Neural cell (in vitro differentiated cells): ENCODE measurements around the gene PPP2R5A. TPM values are rescaled to one million over a fixed set of nuclear protein-coding genes. Genes with fewer than 3 reads are reported as not detected.

ENCODE experiments used
- H2AFZ ChIP-seq: fragments of 200-600, 300-800 bp; sonication (generic), shearing (Covaris generic); 2 replicates; pipeline ENCODE4 v1.6.0; 2014; ENCODE audit warnings: low read depth, mild to moderate bottlenecking, antibody characterized with exemption, low read length, moderate library complexity
- H3F3A ChIP-seq: fragments of 200-600 bp; shearing (Covaris generic); 2 replicates; pipeline ENCODE4 v1.6.1; 2016; ENCODE audit warnings: mild to moderate bottlenecking, moderate library complexity, mixed read lengths, antibody characterized with exemption, low read length; ENCODE audit not compliant: insufficient read depth, poor library complexity, severe bottlenecking
- H3K27ac ChIP-seq: fragments of 200-600, 300-800 bp; sonication (generic), shearing (Covaris generic); 2 replicates; pipeline ENCODE4 v1.5.1; 2014; ENCODE audit warnings: mild to moderate bottlenecking, low read length, moderate library complexity
- H3K27me3 ChIP-seq: fragments of 300-800, 200-600 bp; sonication (generic), shearing (Covaris generic); 2 replicates; pipeline ENCODE4 v1.6.0; 2014; ENCODE audit warnings: mild to moderate bottlenecking, low read depth, low read length, moderate library complexity; ENCODE audit not compliant: insufficient read depth
- H3K36me3 ChIP-seq: fragments of 300-800, 200-600 bp; sonication (generic), shearing (Covaris generic); 2 replicates; pipeline ENCODE4 v1.5.1; 2014; ENCODE audit warnings: mild to moderate bottlenecking, antibody characterized with exemption, low read length, moderate library complexity; ENCODE audit not compliant: insufficient read depth
- H3K4me2 ChIP-seq: fragments of 300-800, 200-600 bp; sonication (generic), shearing (Covaris generic); 2 replicates; pipeline ENCODE4 v1.6.0; 2014; ENCODE audit warnings: mild to moderate bottlenecking, low read length
- H3K4me3 ChIP-seq: fragments of 300-800, 200-600 bp; sonication (generic), shearing (Covaris generic); 2 replicates; pipeline ENCODE4 v1.5.1; 2014; ENCODE audit warnings: mild to moderate bottlenecking, low read length, moderate library complexity
- H3K79me2 ChIP-seq: fragments of 200-600 bp; shearing (Covaris generic); replicated peaks from 2 replicates; pipeline ENCODE4 v1.6.0; 2014; ENCODE audit warnings: mild to moderate bottlenecking, low read length, moderate library complexity; ENCODE audit not compliant: insufficient read depth
- H3K9ac ChIP-seq: fragments of 300-800, 200-600 bp; sonication (generic), shearing (Covaris generic); 2 replicates; pipeline ENCODE4 v1.6.1; 2016; ENCODE audit warnings: mild to moderate bottlenecking, low read length, mixed read lengths
- H3K9me2 ChIP-seq: fragments of 200-600 bp; shearing (Covaris generic); 2 replicates; pipeline ENCODE4 v1.6.1; 2016; ENCODE audit warnings: mild to moderate bottlenecking, low read length, mixed read lengths; ENCODE audit not compliant: insufficient read depth
- H3K9me3 ChIP-seq: fragments of 200-600, 300-800 bp; sonication (generic), shearing (Covaris generic); 2 replicates; pipeline ENCODE4 v1.6.1; 2016; ENCODE audit warnings: mild to moderate bottlenecking, mixed run types, low read length, moderate library complexity, mixed read lengths
- H4K20me1 ChIP-seq: fragments of 200-600 bp; shearing (Covaris generic); 2 replicates; pipeline ENCODE4 v1.6.1; 2016; ENCODE audit warnings: mild to moderate bottlenecking, mixed run types; ENCODE audit not compliant: insufficient read depth
- EP300 ChIP-seq: fragments of 450-650 bp; conservative IDR thresholded peaks from 2 replicates; pipeline ENCODE4 v1.6.1; 2014; ENCODE audit warnings: antibody characterized with exemption, mild to moderate bottlenecking, moderate library complexity; ENCODE audit not compliant: poor library complexity, severe bottlenecking
- EZH2 ChIP-seq: fragments of 200-600, 300-800 bp; shearing (Covaris generic), sonication (generic); IDR thresholded peaks from 2 replicates; pipeline ENCODE4 v1.6.1; 2014; ENCODE audit warnings: antibody characterized with exemption, low read length, borderline replicate concordance, mild to moderate bottlenecking; ENCODE audit not compliant: insufficient read depth, poor library complexity, severe bottlenecking
- MXI1 ChIP-seq: fragments of 450-650 bp; conservative IDR thresholded peaks from 2 replicates; pipeline ENCODE4 v1.6.1; 2014; ENCODE audit warnings: antibody characterized with exemption, mild to moderate bottlenecking; ENCODE audit not compliant: poor library complexity, severe bottlenecking
- POLR2AphosphoS5 ChIP-seq: IDR thresholded peaks from 2 replicates; pipeline ENCODE4 v1.6.1; 2012
- RAD21 ChIP-seq: fragments of 450-650 bp; conservative IDR thresholded peaks from 2 replicates; pipeline ENCODE4 v1.6.1; 2014; ENCODE audit warnings: antibody characterized with exemption, mild to moderate bottlenecking, moderate library complexity
- SMC3 ChIP-seq: fragments of 450-650 bp; conservative IDR thresholded peaks from 2 replicates; pipeline ENCODE4 v1.6.1; 2014; ENCODE audit warnings: antibody characterized with exemption, mild to moderate bottlenecking, moderate library complexity; ENCODE audit not compliant: poor library complexity
- TAF1 ChIP-seq: IDR thresholded peaks from 2 replicates; pipeline ENCODE4 v1.6.1; 2012; ENCODE audit warnings: low read depth
- polyA plus RNA-seq: library from polyadenylated mRNA; depleted of rRNA; stranded (reverse); fragments of >200 nt; gene quantifications from 2 replicates; pipeline ENCODE4 v1.2.3, GENCODE V29; 2014
- TF ChIP-seq, protein P1 (sequence below): fragments of 450-650 bp; IDR thresholded peaks from 2 replicates; pipeline ENCODE4 v1.5.1; 2014; ENCODE audit warnings: antibody characterized with exemption, mild to moderate bottlenecking, moderate library complexity; ENCODE audit not compliant: poor library complexity, severe bottlenecking
- TF ChIP-seq, protein P2 (sequence below): IDR thresholded peaks from 2 replicates; pipeline ENCODE4 v1.6.1; 2012; ENCODE audit warnings: borderline replicate concordance

The PPP2R5A gene
- polyA plus RNA-seq, 1 donor from 2014 or later = 5.9 TPM

DNA sequence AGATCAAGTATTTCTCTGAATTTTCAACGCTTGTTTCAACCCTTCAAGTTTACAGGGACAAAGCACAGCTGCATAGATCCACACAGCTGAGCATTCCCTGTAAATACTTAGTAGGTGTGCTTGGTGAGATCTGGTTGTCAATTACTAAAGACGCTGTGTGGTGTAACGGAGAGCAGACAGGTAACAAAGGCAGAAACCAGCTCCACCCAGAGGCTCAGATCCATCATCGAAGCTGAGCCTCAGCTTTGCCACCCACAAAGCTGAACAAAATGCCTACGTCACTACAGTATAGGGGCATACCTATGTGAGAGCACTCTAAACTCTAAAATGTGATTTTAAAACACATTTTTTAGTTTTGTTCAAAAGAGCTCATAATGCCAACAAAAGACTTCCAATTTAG is 90.8 kb downstream of the PPP2R5A start:
- Histone ChIP-seq H3K27ac (no peak overlapping the region), H3F3A (no peaks in the 10 kb centered on the region), H3K4me3 (no peak overlapping the region), H3K9ac (no peak overlapping the region), H4K20me1 (no peaks in the 10 kb centered on the region), H3K9me3 (no peaks in the 10 kb centered on the region), H3K27me3 (no peaks in the 10 kb centered on the region), H2AFZ (no peak overlapping the region), H3K9me2 (no peaks in the 10 kb centered on the region), H3K36me3 (no peaks in the 10 kb centered on the region), H3K4me2 (no peak overlapping the region), H3K79me2 (no peaks in the 10 kb centered on the region)
- no peak for TF ChIP-seq POLR2AphosphoS5
- no peak for TF ChIP-seq TAF1
- TF ChIP-seq EP300 = no peak
- no peak for TF ChIP-seq MXI1
- no peak for TF ChIP-seq EZH2
- no peak for TF ChIP-seq SMC3
- TF ChIP-seq, protein P1, sequence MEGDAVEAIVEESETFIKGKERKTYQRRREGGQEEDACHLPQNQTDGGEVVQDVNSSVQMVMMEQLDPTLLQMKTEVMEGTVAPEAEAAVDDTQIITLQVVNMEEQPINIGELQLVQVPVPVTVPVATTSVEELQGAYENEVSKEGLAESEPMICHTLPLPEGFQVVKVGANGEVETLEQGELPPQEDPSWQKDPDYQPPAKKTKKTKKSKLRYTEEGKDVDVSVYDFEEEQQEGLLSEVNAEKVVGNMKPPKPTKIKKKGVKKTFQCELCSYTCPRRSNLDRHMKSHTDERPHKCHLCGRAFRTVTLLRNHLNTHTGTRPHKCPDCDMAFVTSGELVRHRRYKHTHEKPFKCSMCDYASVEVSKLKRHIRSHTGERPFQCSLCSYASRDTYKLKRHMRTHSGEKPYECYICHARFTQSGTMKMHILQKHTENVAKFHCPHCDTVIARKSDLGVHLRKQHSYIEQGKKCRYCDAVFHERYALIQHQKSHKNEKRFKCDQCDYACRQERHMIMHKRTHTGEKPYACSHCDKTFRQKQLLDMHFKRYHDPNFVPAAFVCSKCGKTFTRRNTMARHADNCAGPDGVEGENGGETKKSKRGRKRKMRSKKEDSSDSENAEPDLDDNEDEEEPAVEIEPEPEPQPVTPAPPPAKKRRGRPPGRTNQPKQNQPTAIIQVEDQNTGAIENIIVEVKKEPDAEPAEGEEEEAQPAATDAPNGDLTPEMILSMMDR = no peak
- no peak for TF ChIP-seq RAD21
- TF ChIP-seq, protein P2, sequence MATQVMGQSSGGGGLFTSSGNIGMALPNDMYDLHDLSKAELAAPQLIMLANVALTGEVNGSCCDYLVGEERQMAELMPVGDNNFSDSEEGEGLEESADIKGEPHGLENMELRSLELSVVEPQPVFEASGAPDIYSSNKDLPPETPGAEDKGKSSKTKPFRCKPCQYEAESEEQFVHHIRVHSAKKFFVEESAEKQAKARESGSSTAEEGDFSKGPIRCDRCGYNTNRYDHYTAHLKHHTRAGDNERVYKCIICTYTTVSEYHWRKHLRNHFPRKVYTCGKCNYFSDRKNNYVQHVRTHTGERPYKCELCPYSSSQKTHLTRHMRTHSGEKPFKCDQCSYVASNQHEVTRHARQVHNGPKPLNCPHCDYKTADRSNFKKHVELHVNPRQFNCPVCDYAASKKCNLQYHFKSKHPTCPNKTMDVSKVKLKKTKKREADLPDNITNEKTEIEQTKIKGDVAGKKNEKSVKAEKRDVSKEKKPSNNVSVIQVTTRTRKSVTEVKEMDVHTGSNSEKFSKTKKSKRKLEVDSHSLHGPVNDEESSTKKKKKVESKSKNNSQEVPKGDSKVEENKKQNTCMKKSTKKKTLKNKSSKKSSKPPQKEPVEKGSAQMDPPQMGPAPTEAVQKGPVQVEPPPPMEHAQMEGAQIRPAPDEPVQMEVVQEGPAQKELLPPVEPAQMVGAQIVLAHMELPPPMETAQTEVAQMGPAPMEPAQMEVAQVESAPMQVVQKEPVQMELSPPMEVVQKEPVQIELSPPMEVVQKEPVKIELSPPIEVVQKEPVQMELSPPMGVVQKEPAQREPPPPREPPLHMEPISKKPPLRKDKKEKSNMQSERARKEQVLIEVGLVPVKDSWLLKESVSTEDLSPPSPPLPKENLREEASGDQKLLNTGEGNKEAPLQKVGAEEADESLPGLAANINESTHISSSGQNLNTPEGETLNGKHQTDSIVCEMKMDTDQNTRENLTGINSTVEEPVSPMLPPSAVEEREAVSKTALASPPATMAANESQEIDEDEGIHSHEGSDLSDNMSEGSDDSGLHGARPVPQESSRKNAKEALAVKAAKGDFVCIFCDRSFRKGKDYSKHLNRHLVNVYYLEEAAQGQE = no peak

- H3K27me3 ChIP-seq = no peaks in the 10 kb centered on the region
- no peak overlapping the region for H3K9ac ChIP-seq
- H2AFZ ChIP-seq = no peak overlapping the region
- no peak overlapping the region for H3K4me3 ChIP-seq
- TF ChIP-seq TAF1 (no peak), MXI1 (no peak), RAD21 (no peak), EZH2 (no peak), EP300 (no peak), POLR2AphosphoS5 (no peak), SMC3 (no peak)
- TF ChIP-seq, protein P2 = no peak
- TF ChIP-seq, protein P1 = no peak
- H3K9me3 ChIP-seq = no peaks in the 10 kb centered on the region
- no peak overlapping the region for H3K4me2 ChIP-seq
- no peaks in the 10 kb centered on the region for H3K9me2 ChIP-seq
- H3F3A ChIP-seq = no peaks in the 10 kb centered on the region
- H3K36me3 ChIP-seq = no peaks in the 10 kb centered on the region
- no peak overlapping the region for H3K27ac ChIP-seq
- H4K20me1 ChIP-seq = no peaks in the 10 kb centered on the region
- no peaks in the 10 kb centered on the region for H3K79me2 ChIP-seq
These were observed 92.4 kb downstream of the PPP2R5A start for GRCh38 chr1:212377644-212378043.
